ENCODE measurements around the gene VRK3.
A peak's percentile ranks its signal among the peaks of the same experiment; 100 is the strongest.
"Not testable (repeated sequence)": the region's sequence is repeated elsewhere in the genome, so short reads cannot be mapped to it uniquely, and the experiment has no call there.

VRK3 gene, protein sequence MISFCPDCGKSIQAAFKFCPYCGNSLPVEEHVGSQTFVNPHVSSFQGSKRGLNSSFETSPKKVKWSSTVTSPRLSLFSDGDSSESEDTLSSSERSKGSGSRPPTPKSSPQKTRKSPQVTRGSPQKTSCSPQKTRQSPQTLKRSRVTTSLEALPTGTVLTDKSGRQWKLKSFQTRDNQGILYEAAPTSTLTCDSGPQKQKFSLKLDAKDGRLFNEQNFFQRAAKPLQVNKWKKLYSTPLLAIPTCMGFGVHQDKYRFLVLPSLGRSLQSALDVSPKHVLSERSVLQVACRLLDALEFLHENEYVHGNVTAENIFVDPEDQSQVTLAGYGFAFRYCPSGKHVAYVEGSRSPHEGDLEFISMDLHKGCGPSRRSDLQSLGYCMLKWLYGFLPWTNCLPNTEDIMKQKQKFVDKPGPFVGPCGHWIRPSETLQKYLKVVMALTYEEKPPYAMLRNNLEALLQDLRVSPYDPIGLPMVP

DNA sequence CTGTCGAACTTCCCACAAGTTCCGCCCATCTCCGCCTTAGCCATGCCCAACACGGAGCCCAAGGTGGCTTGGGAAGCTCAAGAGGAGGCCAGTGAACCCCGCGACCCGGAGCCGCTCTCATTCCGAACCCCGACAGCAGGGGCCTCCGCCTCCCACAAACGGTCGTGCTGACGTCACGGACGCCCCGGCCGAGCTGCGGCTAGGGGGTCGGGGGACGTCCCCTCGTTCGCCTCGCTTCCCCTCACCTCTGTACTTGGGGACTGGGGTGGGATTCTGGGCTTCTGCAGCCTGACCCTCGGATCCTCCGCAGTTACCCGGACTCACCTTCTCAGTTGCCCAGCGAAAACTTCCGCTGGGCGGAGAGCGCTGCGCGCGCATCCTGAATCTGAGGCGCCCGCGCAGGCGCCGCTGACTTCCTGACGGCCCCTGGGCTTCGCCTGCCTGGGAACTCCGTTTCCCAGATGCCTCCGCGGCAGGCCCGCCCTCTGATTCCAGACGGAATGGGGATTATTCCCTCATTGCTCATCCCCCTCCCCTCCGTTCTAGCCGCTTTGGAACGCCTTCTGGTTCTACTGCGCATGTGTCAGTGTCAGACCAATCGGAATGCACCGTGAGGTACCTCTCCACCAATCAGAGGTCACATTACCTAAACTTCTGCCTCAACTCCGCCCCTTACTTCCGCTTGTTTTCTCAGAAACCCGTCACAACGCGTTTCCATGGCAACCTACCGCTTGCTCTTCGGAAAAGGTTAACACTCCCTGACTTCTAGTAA, at the start of gene VRK3:
Gene VRK3, minus strand, starts transcription at position 351 of the 772 bp plus-strand sequence. CDS start 9,210 bp downstream, outside the sequence.
- peak; percentile 100 for DNase-seq

DNA sequence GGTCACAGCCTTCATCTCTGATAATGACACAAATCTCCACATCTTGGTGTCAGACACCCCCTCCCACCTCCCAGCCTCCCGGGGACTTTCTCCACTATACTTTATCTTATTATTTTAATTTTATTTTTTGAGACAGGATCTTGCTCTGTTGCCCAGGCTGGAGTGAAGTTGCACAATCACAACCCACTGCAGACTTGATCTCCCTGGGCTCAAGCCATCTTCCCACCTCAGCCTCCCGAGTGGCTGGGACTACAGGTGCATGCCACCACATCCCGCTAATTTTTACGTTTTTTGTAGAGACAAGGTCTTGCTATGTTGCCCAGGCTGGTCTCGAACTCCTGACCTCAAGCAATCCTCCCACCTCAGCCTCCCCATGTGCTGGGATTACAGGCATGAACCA, 43.2 kb upstream of the VRK3 start:
- DNase-seq = not testable (repeated sequence)

DNA sequence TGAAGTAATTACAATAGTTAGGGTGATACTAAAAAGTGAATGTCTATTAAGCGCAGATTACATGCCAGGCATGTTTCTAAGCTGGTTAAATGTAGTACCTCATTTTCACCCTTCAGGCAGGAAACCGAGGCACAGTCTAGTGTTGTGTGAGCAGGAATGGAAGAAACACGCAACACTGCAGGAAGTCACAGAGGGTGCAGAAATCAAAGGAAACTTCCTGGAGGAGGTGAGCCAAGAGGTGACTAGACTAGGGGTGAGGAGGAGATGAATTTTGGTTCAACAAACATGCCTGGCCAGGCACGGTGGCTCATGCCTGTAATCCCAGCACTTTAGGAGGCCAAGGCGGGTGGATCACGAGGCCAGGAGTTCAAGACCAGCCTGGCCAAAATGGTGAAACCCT, 42.4 kb upstream of the VRK3 start:
- DNase-seq = no peak

DNA sequence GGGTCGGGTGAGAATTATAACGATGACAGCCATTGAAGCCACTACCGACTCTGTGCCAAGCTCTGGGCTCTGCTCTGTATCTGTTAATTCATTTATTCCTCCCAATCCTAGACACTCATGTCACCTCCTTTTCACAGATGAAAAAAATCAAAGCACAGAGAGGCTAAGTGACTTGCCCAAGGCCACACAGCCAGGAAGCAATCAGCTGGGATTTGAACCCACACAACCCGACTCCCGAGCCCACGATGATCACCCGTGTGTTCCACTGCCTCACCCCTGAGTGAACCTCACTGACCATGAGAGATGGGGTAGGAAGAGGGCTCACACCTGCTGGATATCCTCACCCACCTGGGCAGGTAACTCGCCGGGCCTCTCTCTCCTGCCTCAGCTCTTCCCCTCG, 40.8 kb upstream of the VRK3 start:
- no peak for DNase-seq

DNA sequence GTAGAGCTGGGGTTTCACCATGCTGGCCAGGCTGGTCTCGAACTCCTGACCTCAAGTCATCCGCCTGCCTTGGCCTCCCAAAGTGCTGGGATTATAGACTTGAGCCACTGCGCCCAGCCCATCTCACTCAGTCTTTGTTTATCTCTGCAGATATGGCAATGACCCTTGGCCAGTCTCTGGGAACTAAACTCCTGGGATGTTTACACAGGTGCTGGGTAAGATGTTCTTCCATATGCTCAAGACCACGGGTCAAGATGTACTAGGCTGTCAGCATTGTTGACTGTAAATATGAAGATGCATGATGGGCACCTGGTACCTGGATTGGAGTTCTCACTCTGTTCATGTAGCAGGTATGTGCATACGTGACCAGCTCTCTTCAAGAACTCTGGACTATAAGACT, 36.5 kb upstream of the VRK3 start:
- DNase-seq = no peak

DNA sequence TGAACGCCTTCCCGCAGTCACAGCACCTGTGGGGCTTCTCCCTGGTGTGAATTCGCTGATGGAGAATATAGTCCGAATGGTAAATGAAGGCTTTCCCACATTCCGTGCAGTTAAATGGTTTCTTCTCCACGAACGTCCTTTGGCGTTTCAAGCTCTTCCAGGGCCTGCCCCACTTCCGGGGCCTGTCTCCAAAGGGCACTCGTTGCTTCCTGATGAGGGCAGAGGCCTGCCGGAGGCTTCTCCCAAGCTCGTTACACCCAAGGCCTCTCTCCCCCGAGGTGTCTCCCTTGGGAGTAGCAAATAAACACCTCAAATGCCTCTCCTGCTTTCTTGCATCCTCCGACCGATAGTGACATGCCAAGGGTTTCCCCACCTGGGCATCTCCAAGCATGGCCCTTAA, 34.9 kb upstream of the VRK3 start:
- no peak for DNase-seq

DNA sequence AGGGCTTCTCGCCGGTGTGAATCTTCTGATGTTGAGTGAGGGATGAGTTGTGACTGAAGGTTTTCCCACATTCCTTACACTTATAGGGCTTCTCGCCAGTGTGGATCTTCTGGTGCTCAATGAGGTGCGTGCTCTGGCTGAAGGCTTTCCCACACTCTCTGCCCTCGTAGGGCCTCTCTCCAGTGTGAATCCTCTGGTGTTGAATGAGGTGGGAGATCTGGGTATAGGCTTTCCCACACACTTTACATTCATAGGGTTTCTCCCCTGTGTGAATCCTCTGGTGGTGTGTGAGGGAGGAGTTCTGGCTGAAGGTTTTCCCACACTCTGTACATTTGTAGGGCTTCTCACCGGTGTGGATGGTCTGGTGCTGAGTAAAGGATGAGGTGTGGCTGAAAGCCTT, 33.9 kb upstream of the VRK3 start:
- no peak for DNase-seq

DNA sequence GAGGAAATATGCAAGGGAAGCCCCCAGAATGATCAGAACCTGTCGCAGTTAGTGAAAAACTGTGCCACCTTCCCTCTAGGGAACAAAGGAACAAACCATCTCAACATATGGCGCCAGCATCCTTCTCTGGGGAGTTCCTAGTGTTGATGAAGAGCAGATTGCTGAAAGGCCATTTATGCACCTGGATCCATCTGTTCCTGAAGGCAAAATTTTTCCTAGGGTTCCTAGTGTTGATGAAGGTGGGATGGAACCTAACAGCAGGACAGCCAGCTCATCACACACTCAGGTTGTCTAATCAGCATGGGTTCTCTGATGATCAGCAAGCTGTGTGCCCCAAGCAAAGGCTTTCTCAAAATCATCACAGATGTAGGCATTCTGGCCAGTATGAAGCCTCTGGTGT, 33.3 kb upstream of the VRK3 start:
- no peak for DNase-seq

DNA sequence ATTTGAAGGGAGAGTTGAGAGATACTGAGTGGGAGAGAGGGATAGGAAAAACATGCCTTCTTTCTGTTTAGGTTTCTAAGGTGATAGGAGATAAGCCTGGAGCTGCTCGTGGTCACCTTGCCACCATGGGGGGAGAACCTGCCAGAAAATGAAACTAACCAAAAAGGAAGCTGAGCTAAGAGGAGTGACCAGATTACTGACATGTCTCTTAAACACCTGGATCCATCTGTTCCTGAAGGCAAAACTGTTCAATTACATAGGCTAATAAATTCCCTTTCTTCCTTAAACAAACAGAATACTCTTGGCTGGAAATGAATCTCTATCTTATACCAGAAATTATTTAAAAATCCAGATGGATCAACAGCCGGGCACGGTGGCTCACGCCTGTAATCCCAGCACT, 27.9 kb upstream of the VRK3 start:
- no peak for DNase-seq

DNA sequence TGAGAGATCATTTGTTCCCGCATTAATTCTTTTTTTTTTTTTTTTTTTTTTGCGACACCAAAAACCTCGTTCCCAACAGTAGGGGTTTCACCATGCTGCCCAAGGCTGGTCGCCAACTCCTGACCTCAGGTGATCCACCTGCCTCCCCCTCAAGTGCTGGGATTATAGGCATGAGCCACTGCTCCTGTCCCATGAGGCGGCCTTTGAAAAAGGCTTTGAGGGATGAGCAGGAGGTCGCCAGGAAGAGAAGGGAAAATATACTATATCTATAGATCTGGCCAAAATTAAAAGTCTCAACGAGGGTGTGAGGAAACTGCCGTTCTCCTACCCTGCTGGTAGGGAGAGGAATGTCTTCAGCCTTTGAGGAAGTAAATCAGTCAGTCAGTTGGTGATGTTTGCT, 26.8 kb upstream of the VRK3 start:
- no peak for DNase-seq

DNA sequence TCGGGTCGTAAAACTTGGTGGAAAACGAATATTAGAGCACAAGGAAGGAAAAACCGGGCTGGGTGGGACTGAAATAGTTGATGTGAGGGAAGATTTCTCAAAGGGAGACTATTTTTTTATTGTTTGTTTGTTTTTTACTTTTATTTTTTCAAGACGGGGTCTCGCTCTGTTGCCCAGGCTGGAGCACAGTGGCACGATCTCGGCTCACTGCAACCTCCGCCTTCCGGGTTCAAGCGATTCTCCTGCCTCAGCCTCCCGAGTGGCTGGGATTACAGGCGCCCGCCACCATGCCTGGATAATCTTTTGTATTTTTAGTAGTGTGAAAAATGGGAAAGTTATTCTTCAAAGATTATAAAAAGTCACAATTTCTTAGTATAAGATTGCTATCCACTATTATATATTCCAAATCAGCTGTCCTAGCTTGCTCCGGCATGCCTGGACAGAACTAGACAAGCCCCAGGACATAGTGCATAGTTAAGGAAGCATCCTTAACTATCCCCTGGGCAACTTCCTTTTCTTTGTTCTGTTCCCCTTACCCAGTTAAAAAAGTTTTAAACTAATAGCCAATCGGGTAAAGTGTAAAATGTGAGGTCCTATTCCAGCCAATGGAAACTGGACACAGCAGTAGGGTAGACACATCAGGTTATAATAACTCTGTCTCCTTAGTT, 26.2 kb upstream of the VRK3 start:
- DNase-seq = not testable (repeated sequence)

DNA sequence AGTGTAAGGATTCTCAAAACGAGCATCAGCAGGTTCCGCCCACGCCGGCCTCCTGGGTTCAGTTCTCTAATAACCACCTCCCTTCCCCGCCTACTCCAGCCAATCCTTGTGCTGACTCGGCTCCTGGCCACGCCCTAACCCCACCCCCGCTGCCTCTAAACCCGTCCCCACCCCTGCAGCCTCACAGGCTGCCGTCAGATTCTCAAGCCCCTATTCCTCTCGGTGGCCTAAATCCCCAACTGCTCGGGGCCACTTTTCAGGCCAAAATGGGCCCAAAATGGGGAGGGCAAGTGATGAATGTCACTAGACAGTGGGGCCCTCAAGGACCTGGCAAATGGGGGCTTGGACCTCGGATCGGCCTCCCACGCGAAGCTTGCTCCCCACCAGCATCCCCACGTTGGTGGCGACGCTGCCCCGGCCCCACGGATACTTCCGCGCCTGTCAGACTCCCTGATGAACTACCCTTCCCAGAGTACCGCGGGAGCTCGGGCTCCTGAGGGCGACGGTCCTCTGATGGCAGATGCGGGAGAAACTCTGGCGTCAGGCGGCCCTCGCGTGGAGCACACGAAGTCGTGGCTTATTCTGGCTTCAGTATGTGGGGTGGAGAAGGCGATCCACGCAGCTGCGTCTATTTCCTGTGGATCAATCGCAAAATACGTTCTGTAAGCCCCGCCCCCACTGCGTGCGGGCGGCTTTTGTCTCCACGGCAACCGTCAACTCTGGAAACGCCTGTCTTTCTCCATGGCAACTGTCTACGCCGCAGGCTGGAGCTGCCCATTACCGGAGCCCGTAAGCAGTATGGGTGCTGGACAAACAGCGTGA, 25.4 kb upstream of the VRK3 start:
- peak; percentile 64 for DNase-seq

DNA sequence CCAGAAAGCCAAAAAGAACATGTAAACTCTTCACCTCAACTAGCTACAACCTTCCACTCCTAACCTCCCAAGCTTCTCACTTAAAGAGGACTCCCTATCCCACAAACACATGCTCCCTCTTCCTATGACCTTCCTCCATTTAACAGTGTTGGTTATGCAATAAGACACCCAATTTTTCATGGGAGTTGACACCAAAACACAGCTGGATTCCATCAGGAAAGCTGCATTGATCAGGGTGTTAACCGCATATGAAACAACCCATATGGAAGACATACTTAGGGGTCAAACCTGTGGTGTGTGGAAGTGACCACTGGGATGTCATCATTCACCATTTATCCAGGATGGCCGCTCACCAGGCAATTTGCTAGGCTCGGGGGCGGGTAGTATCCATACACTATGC, 22.5 kb upstream of the VRK3 start:
- no peak for DNase-seq

DNA sequence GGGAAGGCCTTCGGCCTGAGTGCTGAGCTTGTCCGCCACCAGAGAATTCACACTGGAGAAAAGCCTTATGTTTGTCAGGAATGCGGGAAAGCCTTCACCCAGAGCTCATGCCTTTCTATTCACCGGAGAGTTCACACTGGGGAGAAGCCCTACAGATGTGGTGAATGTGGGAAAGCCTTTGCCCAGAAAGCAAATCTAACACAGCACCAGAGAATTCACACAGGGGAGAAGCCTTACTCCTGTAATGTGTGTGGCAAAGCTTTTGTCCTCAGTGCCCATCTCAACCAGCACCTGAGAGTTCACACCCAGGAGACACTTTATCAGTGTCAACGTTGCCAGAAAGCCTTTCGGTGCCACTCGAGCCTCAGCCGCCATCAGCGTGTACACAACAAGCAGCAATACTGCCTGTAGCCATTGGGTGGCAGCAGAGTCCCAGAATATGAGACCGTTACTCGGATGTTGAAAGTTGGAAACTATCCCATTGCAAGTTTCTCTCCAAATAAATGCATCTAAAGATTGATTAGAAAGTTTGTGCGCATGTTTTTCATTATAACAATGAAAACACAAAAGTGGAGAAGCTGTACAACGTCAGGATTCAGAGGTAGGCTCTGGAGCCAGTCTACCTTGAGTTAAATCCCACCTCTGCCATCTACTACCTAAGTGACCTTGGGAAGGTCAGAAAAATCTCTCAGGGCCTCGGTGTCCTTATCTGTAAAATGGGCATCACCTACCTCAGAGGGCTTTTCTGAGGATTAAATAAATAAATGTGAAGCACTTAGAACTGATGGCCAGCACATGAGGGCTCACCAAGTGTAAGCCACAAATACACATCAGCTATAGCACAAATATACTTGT, 21.7 kb upstream of the VRK3 start:
- peak; percentile 5 for DNase-seq

DNA sequence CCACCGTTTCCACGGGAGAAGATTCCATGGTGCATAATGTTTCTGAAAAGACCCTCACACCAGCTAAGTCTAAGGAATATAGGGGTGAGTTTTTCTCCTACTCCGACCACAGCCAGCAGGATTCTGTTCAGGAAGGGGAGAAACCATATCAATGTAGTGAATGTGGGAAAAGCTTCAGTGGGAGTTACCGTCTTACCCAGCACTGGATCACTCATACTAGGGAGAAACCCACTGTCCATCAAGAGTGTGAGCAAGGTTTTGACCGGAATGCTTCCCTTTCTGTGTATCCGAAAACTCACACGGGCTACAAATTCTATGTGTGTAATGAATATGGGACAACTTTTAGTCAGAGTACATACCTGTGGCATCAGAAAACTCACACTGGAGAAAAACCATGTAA, 19.8 kb upstream of the VRK3 start:
- DNase-seq = no peak

DNA sequence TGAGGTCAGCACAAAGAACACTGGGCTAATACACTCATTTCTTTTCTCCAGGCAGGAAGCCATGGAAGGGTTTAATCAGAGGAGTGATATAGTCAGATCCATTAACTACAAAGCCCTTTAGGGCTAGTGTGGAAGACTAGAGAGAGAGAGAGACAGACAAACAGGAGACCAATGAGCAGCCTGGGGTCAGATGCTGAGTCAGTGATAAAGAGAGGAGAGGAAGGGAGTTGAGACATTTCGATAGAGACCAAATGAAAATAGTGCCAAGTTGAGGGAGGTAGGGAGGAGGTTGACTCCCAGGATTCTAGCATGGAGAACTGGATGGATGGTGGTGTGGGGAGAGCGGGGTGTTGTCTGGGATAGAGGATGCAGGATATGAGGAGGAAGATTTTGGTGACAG, 18.8 kb upstream of the VRK3 start:
- no peak for DNase-seq

DNA sequence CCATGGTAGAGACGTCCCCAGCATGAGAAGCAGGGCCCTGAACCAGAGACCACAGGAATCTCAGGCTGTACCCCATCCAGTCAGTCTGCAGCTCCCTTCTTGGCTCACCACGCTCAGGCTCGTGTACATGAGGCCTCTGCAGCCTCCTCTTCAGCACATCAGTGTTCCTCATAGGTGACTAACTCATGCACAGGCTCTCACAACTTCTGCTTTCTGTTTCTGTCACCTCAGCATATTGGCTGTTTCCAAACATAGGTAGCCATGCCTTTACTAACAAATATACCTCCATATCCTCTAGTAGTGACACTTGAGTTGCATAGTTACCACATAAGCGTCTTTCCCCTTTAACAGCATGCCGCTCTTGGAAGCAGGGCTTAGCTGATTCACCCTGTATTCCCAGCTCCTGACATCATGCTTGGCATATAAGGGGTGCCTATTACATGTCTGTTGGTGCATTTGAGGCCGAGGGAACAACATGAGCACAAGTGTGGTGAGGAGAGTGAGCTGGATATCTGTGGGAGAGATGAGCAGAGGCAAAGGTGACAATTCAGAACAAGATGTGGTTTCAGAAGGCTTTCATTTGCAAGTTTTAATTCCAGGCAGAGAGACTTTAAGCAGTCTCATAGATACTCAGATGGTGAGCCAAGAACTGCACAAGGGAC, 17.3 kb upstream of the VRK3 start:
- no peak for DNase-seq

DNA sequence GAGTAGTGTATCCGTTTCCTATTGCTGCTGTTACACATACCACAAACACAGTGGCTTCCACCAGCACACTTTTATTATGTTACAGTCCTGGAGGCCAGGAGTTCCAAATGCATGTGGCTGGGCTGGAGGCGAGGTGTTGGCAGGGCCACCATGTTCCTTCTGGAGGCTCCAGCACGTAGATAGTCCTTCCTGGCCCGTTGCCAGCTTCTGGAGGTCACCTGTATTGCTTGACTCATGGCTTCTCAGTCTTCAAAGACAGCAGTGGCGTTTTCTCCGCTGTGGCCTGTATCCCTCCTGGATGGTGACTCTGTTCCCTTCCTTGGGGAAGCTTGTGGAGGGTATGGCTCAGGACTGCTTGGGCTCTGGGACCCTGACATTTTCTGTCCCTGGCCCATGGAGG, 15.8 kb upstream of the VRK3 start:
- no peak for DNase-seq

DNA sequence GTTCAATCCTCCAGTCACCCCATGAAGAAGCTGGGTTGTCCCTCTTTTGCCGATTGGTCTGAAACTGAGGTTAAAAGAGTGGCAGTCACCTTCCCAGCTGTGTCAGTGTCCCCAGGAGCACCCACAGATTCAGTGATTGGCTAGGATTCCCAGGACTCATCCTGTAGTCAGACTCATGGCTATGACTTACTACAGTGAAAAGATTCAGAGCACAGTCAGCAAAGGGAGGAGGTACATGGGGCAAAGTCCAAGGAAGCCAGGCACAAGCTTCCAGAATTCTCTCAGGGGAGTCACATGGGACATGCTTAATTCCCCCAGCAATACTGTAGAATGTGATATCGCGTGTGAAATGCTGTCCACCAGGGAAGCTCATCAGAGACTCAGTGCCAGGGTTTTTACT, 14.8 kb upstream of the VRK3 start:
- no peak for DNase-seq

DNA sequence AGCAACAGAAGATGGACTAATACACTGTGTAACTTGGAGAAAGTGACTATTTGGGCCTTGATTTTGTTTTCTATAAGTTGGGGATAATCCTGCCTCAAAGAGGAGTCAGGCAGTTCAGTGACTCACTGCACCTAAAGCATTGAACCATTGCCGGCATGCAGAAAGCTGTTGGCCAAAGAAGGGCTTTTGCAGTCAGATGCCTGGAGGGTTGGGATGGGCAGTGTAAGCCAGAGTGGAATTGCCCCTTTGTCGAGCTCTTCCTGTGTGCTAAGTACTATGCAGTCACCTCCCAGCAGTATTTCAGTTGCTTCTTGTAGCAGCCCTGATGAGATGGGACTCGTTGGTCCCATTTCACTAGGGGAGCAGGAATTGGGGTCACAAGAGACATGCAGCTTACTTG, 11.7 kb upstream of the VRK3 start:
- no peak for DNase-seq

DNA sequence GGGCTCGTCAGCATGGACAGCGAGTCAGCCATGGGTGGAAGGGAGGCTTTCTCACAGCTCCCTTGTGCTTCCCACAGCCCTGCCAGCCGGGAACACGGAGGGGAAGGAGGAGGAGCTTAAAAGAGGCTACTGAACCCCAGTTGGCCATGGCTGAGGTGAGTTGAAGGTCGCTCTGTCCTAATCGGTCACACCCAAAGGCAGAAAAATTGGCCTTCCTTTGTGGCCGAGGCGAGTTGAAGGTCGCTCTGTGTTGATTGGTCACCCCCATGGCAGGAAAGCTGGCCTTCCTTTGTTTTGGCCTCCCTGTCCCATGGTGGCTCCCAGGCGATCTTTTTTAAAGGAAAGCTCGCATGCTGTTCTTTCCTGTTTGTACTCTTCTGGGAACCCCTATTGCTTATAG, 5.8 kb upstream of the VRK3 start:
- no peak for DNase-seq
